ENCODE data around the gene PROCR. TPM values are rescaled to one million over a fixed set of nuclear protein-coding genes. Genes with fewer than 3 reads are reported as not detected.

Gene PROCR
- total RNA-seq, 3 donors from 2014 or later: 6.1 to 15.0 (median 11.7) TPM

DNA sequence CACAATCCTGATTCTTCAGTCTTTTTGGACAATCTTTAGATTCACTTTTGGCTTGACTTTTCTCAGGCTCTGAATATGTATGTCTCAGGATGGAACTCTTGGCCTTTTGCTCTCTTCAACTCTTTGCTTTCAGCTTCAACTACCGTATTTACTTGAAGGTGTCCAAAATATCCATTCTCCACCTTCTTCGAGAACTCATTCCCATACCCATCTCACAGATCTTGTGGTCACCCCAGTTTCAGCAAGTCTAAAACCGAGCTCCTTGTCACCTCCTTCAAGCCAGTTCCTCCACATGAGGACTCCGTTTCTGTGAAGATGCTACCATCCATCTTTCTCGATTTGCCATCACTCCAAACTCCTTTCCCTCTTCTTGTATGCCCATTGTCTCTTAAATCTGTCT lies 52.7 kb downstream of the PROCR start:
- Histone ChIP-seq H3K4me1 (ENCODE audit: low read depth) (no peaks in the 10 kb centered on the region), H3K36me3 (ENCODE audit: low read depth) (no peaks in the 10 kb centered on the region), H3K9me3 (no peaks in the 10 kb centered on the region), H3K4me3 (no peak overlapping the region)
- intact Hi-C loops (cut with DNase I, micrococcal nuclease): no loop called here
- DNase-seq (no peak), ATAC-seq (no peak)
- TF ChIP-seq, protein P1, sequence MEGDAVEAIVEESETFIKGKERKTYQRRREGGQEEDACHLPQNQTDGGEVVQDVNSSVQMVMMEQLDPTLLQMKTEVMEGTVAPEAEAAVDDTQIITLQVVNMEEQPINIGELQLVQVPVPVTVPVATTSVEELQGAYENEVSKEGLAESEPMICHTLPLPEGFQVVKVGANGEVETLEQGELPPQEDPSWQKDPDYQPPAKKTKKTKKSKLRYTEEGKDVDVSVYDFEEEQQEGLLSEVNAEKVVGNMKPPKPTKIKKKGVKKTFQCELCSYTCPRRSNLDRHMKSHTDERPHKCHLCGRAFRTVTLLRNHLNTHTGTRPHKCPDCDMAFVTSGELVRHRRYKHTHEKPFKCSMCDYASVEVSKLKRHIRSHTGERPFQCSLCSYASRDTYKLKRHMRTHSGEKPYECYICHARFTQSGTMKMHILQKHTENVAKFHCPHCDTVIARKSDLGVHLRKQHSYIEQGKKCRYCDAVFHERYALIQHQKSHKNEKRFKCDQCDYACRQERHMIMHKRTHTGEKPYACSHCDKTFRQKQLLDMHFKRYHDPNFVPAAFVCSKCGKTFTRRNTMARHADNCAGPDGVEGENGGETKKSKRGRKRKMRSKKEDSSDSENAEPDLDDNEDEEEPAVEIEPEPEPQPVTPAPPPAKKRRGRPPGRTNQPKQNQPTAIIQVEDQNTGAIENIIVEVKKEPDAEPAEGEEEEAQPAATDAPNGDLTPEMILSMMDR (IDR thresholded peaks at IDR 0.05): no peak

DNA sequence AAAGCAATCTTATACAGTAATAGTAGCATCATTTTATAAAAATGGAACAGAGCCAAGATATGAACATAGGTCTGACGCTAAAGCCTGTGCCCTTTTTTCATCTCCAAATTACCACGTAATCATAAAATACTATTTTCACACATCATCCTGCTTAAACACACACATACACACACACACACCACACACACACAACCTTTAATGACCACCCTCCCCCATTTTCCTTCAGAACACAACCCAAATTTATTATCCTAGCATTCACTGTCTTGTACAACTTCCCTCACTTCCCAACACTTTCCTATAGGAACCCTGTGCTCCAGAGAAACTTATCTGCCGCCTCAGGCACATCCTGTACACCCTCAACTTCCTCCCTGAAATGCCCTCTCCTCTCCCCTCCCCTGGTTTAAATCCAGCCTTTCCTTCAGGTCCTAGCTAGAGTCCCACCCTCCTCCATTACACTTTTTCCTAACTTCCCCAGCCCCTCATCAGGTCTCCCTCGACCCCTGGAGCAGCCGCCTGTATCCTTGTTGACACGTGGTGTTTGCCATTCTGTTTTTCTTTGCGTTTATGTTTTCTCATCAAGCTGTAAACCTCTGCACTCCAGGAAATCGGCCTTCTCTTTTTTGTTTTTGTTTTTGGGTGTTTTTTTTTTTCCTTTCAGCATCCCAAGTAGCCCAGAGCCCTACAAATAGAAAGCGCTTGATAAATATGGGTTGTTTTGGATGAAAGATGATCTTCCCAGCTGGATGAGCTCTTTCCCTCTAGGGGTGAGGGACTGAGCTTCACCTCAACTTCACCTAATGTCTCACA lies 53.6 kb downstream of the PROCR start:
- intact Hi-C loops (cut with DNase I, micrococcal nuclease): no loop called here
- no peak for DNase-seq
- H3K4me3 ChIP-seq: no peak overlapping the region
- no peaks in the 10 kb centered on the region for H3K4me1 ChIP-seq (ENCODE audit: low read depth)
- H3K36me3 ChIP-seq (ENCODE audit: low read depth): no peaks in the 10 kb centered on the region
- no peaks in the 10 kb centered on the region for H3K9me3 ChIP-seq
- no peak for ATAC-seq
- TF ChIP-seq, protein P1 (IDR thresholded peaks at IDR 0.05): no peak

GRCh38 chr20:35226126-35226883 lies 54.4 kb downstream of the PROCR start, which contains the start of gene MMP24:
MMP24 (plus strand) TSS chr20:35226690; CDS start chr20:35226739, 49 bp downstream.
- intact Hi-C loops (cut with DNase I, micrococcal nuclease): no loop called here
- Histone ChIP-seq H3K36me3 (ENCODE audit: low read depth) (no peaks in the 10 kb centered on the region), H3K4me1 (ENCODE audit: low read depth) (no peaks in the 10 kb centered on the region), H3K9me3 (no peaks in the 10 kb centered on the region), H3K4me3 (no peak within 1 kb of the TSS)
- TF ChIP-seq, protein P1 (IDR thresholded peaks at IDR 0.05): no peak
- no peak for ATAC-seq
- no peak for DNase-seq

Other genes starting within 250 kb of the PROCR start
- 10 to 100 TPM; 45.2 to 97.3 (median 91.8) TPM for gene GSS, start 216.3 kb upstream of the PROCR start, total RNA-seq
- gene MYH7B, start 216.2 kb upstream of the PROCR start, total RNA-seq: 1 to 10 TPM in 1 of 3 donors, under 1 TPM in 2; 0.76 to 1.9 (median 0.99) TPM
- gene TRPC4AP, start 79.3 kb upstream of the PROCR start, total RNA-seq: 10 to 100 TPM; 49.6 to 60.5 (median 53.8) TPM
- gene EDEM2, start 24.7 kb upstream of the PROCR start, total RNA-seq: 10 to 100 TPM; 17.9 to 32.1 (median 22.5) TPM
- gene MMP24, start 54.6 kb downstream of the PROCR start, total RNA-seq: under 1 TPM; 0.24 to 0.70 (median 0.58) TPM
- gene MMP24OS, start 106.0 kb downstream of the PROCR start, total RNA-seq: 100 to 1,000 TPM in 2 of 3 donors, 10 to 100 TPM in 1; 90.9 to 156 (median 124) TPM
- 100 to 1,000 TPM; 105 to 206 (median 182) TPM for gene EIF6, start 112.7 kb downstream of the PROCR start, total RNA-seq
- under 1 TPM in 2 of 3 donors, not detected in 1; 0.13 to 0.41 TPM for gene FAM83C, start 120.4 kb downstream of the PROCR start, total RNA-seq
- 10 to 100 TPM; 43.7 to 88.4 (median 67.9) TPM for gene UQCC1, start 239.9 kb downstream of the PROCR start, total RNA-seq

Measured in mucosa of descending colon (tissue), 3 donors.